Brain microvascular endothelial cell (primary cell): ENCODE measurements around the gene TMPRSS3.

ENCODE experiments used
- DNase-seq: peaks from one replicate; pipeline ENCODE4 v3.0.0-alpha.2; 2020
- H3K27ac ChIP-seq: fragments of 250-450 bp; sonication (Bioruptor Pico); 2 replicates; pipeline ENCODE4 v1.5.1; 2020; ENCODE audit warnings: mild to moderate bottlenecking, moderate library complexity
- H3K27me3 ChIP-seq: fragments of 250-450 bp; sonication (Bioruptor Pico); replicated peaks from 2 replicates; pipeline ENCODE4 v1.5.1; 2020; ENCODE audit warnings: mild to moderate bottlenecking
- H3K36me3 ChIP-seq: fragments of 250-450 bp; sonication (Bioruptor Pico); replicated peaks from 2 replicates; pipeline ENCODE4 v1.5.1; 2020; ENCODE audit warnings: mild to moderate bottlenecking
- H3K4me3 ChIP-seq: 2 replicates; pipeline ENCODE4 v1.5.1; 2011; ENCODE audit warnings: low read depth, mild to moderate bottlenecking, control low read depth, low read length, moderate library complexity
- CTCF ChIP-seq: IDR thresholded peaks from 2 replicates; pipeline ENCODE4 v1.5.1; 2011; ENCODE audit warnings: low read depth, mild to moderate bottlenecking, moderate library complexity, low read length, control low read depth, inconsistent platforms; ENCODE audit errors: missing control alignments
- in situ Hi-C: cut with HindIII; loops from 2 replicates; pipeline ENCODE4 v1.10.0; 2017; ENCODE audit warnings: low sequenced_read_pairs, low pct_ligation_motif_present

TMPRSS3 gene

GRCh38 chr21:42401154-42401553 is 5.3 kb upstream of the TMPRSS3 start:
- TF ChIP-seq CTCF, result no peak
- DNase-seq, result peak; percentile 47
- in situ Hi-C loops, result no loop called here
- H3K36me3 ChIP-seq, result no peaks in the 10 kb centered on the region
- H3K27me3 ChIP-seq, result no peaks in the 10 kb centered on the region
- no peak overlapping the region for H3K4me3 ChIP-seq
- peak overlapping the region; percentile 48 for H3K27ac ChIP-seq

- TF ChIP-seq CTCF, result no peak
- peak overlapping the region; percentile 48 for H3K27ac ChIP-seq
- no peaks in the 10 kb centered on the region for H3K27me3 ChIP-seq
- H3K4me3 ChIP-seq, result no peak overlapping the region
- peak; percentile 54 for DNase-seq
- no peaks in the 10 kb centered on the region for H3K36me3 ChIP-seq
- in situ Hi-C loops, result no loop called here
Measured at GRCh38 chr21:42400525-42400924, 4.7 kb upstream of the TMPRSS3 start.

- no peak for TF ChIP-seq CTCF
- no peak overlapping the region for H3K27ac ChIP-seq
- H3K4me3 ChIP-seq, result no peak overlapping the region
- DNase-seq, result no peak
- in situ Hi-C loops, result no loop called here
- H3K27me3 ChIP-seq, result no peaks in the 10 kb centered on the region
- no peaks in the 10 kb centered on the region for H3K36me3 ChIP-seq
Measured at GRCh38 chr21:42398436-42399028, 2.7 kb upstream of the TMPRSS3 start.

GRCh38 chr21:42397746-42398394 is 2.0 kb upstream of the TMPRSS3 start:
- H3K27ac ChIP-seq, result no peak overlapping the region
- H3K4me3 ChIP-seq, result no peak overlapping the region
- in situ Hi-C loops, result no loop called here
- DNase-seq, result no peak
- H3K36me3 ChIP-seq, result no peaks in the 10 kb centered on the region
- H3K27me3 ChIP-seq, result no peaks in the 10 kb centered on the region
- TF ChIP-seq CTCF, result no peak

- in situ Hi-C loops, result no loop called here
- no peak for DNase-seq
- no peak overlapping the region for H3K27ac ChIP-seq
- no peak for TF ChIP-seq CTCF
- no peaks in the 10 kb centered on the region for H3K36me3 ChIP-seq
- H3K4me3 ChIP-seq, result no peak overlapping the region
- H3K27me3 ChIP-seq, result no peaks in the 10 kb centered on the region
Measured at GRCh38 chr21:42396799-42397745, 1.2 kb upstream of the TMPRSS3 start.
